GM23338 (cell line): Measurements from ENCODE around the gene HBA1. TPM values are rescaled to one million over a fixed set of nuclear protein-coding genes. Genes with fewer than 3 reads are reported as not detected.

Source experiments
- ATAC-seq: fragments of 200-7000 bp; cut with Tn5 transposase; 3 replicates; pipeline ENCODE4 v1.9.1; 2020
- DNase-seq: peaks from one replicate; pipeline ENCODE4 v3.0.0-alpha.2; 2015; ENCODE audit warnings: low spot score
- H2AFZ ChIP-seq: fragments of 200-600 bp; sonication (generic); 2 replicates; pipeline ENCODE4 v1.8.0; 2016; ENCODE audit warnings: antibody characterized with exemption, mild to moderate bottlenecking, moderate library complexity
- H3F3A ChIP-seq: fragments of 200-600 bp; sonication (generic); replicated peaks from 2 replicates; pipeline ENCODE4 v1.8.0; 2017; ENCODE audit warnings: antibody characterized with exemption, mixed run types, low read depth
- H3K27ac ChIP-seq: fragments of 200-600 bp; sonication (generic); 2 replicates; pipeline ENCODE4 v1.6.1; 2016; ENCODE audit warnings: low read depth
- H3K27me3 ChIP-seq: fragments of 200-600 bp; sonication (generic); 2 replicates; pipeline ENCODE4 v1.8.0; 2016; ENCODE audit warnings: mild to moderate bottlenecking, mixed run types, moderate library complexity; ENCODE audit not compliant: insufficient read depth
- H3K36me3 ChIP-seq: fragments of 200-600 bp; sonication (generic); 2 replicates; pipeline ENCODE4 v1.8.0; 2016; ENCODE audit warnings: mild to moderate bottlenecking; ENCODE audit not compliant: insufficient read depth
- H3K4me1 ChIP-seq: fragments of 200-600 bp; sonication (generic); 2 replicates; pipeline ENCODE4 v1.8.0; 2016; ENCODE audit warnings: mild to moderate bottlenecking, moderate library complexity; ENCODE audit not compliant: insufficient read depth
- H3K4me2 ChIP-seq: fragments of 200-600 bp; sonication (generic); 2 replicates; pipeline ENCODE4 v1.7.1; 2017; ENCODE audit warnings: mixed run types
- H3K4me3 ChIP-seq: fragments of 200-600 bp; sonication (generic); 2 replicates; pipeline ENCODE4 v1.6.1; 2016; ENCODE audit warnings: mixed run types
- H3K79me2 ChIP-seq: fragments of 200-600 bp; sonication (generic); replicated peaks from 2 replicates; pipeline ENCODE4 v1.8.0; 2017; ENCODE audit warnings: mild to moderate bottlenecking; ENCODE audit not compliant: insufficient read depth
- H3K9me2 ChIP-seq: fragments of 200-600 bp; sonication (generic); 2 replicates; pipeline ENCODE4 v1.8.0; 2017; ENCODE audit not compliant: insufficient read depth
- H4K20me1 ChIP-seq: fragments of 200-600 bp; sonication (generic); replicated peaks from 2 replicates; pipeline ENCODE4 v1.8.0; 2017; ENCODE audit warnings: mild to moderate bottlenecking; ENCODE audit not compliant: insufficient read depth
- H3K27ac Mint-ChIP-seq: 2 replicates; pipeline ENCODE4 v1.8.0; 2020; ENCODE audit warnings: inconsistent platforms, mild to moderate bottlenecking, moderate library complexity, mixed read lengths
- H3K27me3 Mint-ChIP-seq: 3 replicates; pipeline ENCODE4 v1.8.0; 2022; ENCODE audit warnings: low read depth, mild to moderate bottlenecking, moderate library complexity, mixed read lengths, inconsistent platforms; ENCODE audit not compliant: insufficient read depth, poor library complexity
- H3K36me3 Mint-ChIP-seq: 3 replicates; pipeline ENCODE4 v1.8.0; 2021; ENCODE audit warnings: low read depth, mild to moderate bottlenecking, inconsistent platforms, moderate library complexity, mixed read lengths
- H3K4me1 Mint-ChIP-seq: 3 replicates; pipeline ENCODE4 v1.8.0; 2020; ENCODE audit warnings: mild to moderate bottlenecking, inconsistent platforms, mixed read lengths
- H3K4me3 Mint-ChIP-seq: 3 replicates; pipeline ENCODE4 v1.8.0; 2021; ENCODE audit warnings: moderate library complexity, mild to moderate bottlenecking, inconsistent platforms, mixed read lengths
- H3K9me3 Mint-ChIP-seq: 3 replicates; pipeline ENCODE4 v1.8.0; 2020; ENCODE audit warnings: moderate library complexity, mild to moderate bottlenecking, inconsistent platforms, mixed read lengths
- CTCF ChIP-seq, 2 experiments: fragments of 200-600 bp in 1 of 2; sonication (generic) in 1 of 2; conservative IDR thresholded peaks; 2 replicates each; pipeline versions ENCODE4 v1.5.1 to v1.6.1; 2016 to 2017; ENCODE audit warnings: antibody characterized with exemption in 2 of 2, low read depth in 2 of 2, mild to moderate bottlenecking in 2 of 2, moderate library complexity in 1 of 2
- ETS1 ChIP-seq: IDR thresholded peaks from 2 replicates; pipeline ENCODE4 v1.6.1; 2016; ENCODE audit warnings: antibody characterized with exemption
- EZH2 ChIP-seq: fragments of 200-600 bp; sonication (generic); IDR thresholded peaks from one replicate; pipeline ENCODE4 v1.8.0; 2017; ENCODE audit warnings: antibody characterized with exemption, mild to moderate bottlenecking, low read depth; ENCODE audit not compliant: unreplicated experiment
- REST ChIP-seq: IDR thresholded peaks from one replicate; pipeline ENCODE4 v1.6.1; 2018; ENCODE audit warnings: antibody characterized with exemption; ENCODE audit not compliant: unreplicated experiment
- ZNF114 ChIP-seq: fragments of 250-450 bp; sonication (Bioruptor Pico); IDR thresholded peaks from 2 replicates; pipeline ENCODE4 v1.5.0; 2020; ENCODE audit warnings: mild to moderate bottlenecking, moderate library complexity
- polyA plus RNA-seq: library from polyadenylated mRNA; unstranded; fragments of >200 nt; fragmentation: Nextera tagmentation; extraction: Ambion mirVana; gene quantifications from 2 replicates; pipeline ENCODE4 v1.2.1, GENCODE V29; 2016
- total RNA-seq: library from RNA; depleted of rRNA; stranded (reverse); fragments of >200 nt; shearing (Covaris generic); gene quantifications from 2 replicates; pipeline ENCODE4 v1.2.3, GENCODE V29; 2014

The HBA1 gene
- total and polyA plus RNA-seq, 2 experiments from 2014 or later, result 6.7 TPM; not detected in 1

DNA sequence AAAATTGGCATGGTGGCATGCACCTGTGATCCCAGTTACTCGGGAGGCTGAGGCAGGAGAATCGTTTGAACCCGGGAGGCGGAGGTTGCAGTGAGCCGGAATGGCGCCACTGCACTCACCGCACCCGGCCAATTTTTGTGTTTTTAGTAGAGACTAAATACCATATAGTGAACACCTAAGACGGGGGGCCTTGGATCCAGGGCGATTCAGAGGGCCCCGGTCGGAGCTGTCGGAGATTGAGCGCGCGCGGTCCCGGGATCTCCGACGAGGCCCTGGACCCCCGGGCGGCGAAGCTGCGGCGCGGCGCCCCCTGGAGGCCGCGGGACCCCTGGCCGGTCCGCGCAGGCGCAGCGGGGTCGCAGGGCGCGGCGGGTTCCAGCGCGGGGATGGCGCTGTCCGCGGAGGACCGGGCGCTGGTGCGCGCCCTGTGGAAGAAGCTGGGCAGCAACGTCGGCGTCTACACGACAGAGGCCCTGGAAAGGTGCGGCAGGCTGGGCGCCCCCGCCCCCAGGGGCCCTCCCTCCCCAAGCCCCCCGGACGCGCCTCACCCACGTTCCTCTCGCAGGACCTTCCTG, 3.7 kb downstream of the HBA1 start, which contains the start of gene HBQ1:
Gene HBQ1 (plus strand): TSS at position 359 of the 575 bp plus-strand sequence. CDS start 28 bp downstream, at position 387.
- peak within 1 kb of the TSS; percentile 53 for H3K4me3 ChIP-seq
- peaks cover 8% of the 10 kb centered on the region for H4K20me1 ChIP-seq
- no peaks in the 10 kb centered on the region for H3K9me2 ChIP-seq
- H3K9me3 Mint-ChIP-seq, result no peaks in the 10 kb centered on the region; the same call in 2 of the 3 replicates
- peak within 1 kb of the TSS; percentile 66 for H3K4me3 Mint-ChIP-seq
- no peak within 1 kb of the TSS for H3K27ac Mint-ChIP-seq
- peaks cover 57% of the 10 kb centered on the region for H3K27me3 ChIP-seq
- TF ChIP-seq CTCF (conservative IDR thresholded peaks at IDR 0.05; ENCODE audit: low read depth in 2 of 2), result peak; percentile 45 to 72
- TF ChIP-seq REST, result no peak
- peaks cover 23% of the 10 kb centered on the region; the same call in 1 of the 2 replicates for H3F3A ChIP-seq
- no peaks in the 10 kb centered on the region; the same call in 1 of the 2 replicates for H3K4me1 ChIP-seq
- peak within 1 kb of the TSS; percentile 56; the same call in 1 of the 2 replicates for H2AFZ ChIP-seq
- H3K4me2 ChIP-seq, result peak within 1 kb of the TSS; percentile 80
- DNase-seq (peak; percentile 71), ATAC-seq (peak; percentile 16)
- H3K27ac ChIP-seq, result no peak within 1 kb of the TSS
- peaks cover 53% of the 10 kb centered on the region for H3K27me3 Mint-ChIP-seq
- peaks cover 6% of the 10 kb centered on the region; the same call in 2 of the 3 replicates for H3K36me3 Mint-ChIP-seq
- H3K4me1 Mint-ChIP-seq, result peaks cover 4% of the 10 kb centered on the region; the same call in 2 of the 3 replicates
- no peaks in the 10 kb centered on the region for H3K36me3 ChIP-seq
- no peaks in the 10 kb centered on the region for H3K79me2 ChIP-seq

- Histone ChIP-seq H3K4me3 (peak overlapping the region; percentile 53), H3K79me2 (no peaks in the 10 kb centered on the region), H3K4me2 (peak overlapping the region; percentile 80), H3K4me1 (no peaks in the 10 kb centered on the region; the same call in 1 of the 2 replicates), H3K9me2 (no peaks in the 10 kb centered on the region), H3K36me3 (no peaks in the 10 kb centered on the region), H3K27ac (no peak overlapping the region), H4K20me1 (peaks cover 8% of the 10 kb centered on the region), H2AFZ (peak overlapping the region; percentile 56; the same call in 1 of the 2 replicates), H3F3A (peaks cover 26% of the 10 kb centered on the region; the same call in 1 of the 2 replicates), H3K27me3 (peaks cover 50% of the 10 kb centered on the region)
- ATAC-seq, result peak; percentile 73
- Mint-ChIP-seq H3K27ac (no peak overlapping the region), H3K36me3 (peaks cover 12% of the 10 kb centered on the region; the same call in 2 of the 3 replicates), H3K27me3 (peaks cover 46% of the 10 kb centered on the region), H3K9me3 (no peaks in the 10 kb centered on the region; the same call in 2 of the 3 replicates), H3K4me1 (no peaks in the 10 kb centered on the region; the same call in 1 of the 3 replicates), H3K4me3 (peak overlapping the region; percentile 66)
- peak; percentile 92 for DNase-seq
- TF ChIP-seq ZNF114 (CRISPR knock-in tag), result no peak
- TF ChIP-seq ETS1, result no peak
- TF ChIP-seq EZH2, result no peak
- TF ChIP-seq CTCF (conservative IDR thresholded peaks at IDR 0.05; ENCODE audit: low read depth in 2 of 2), result no peak
These were observed 4.4 kb downstream of the HBA1 start for GRCh38 chr16:180681-181564.
